Effector CD8-positive, alpha-beta T cell (primary cell): ENCODE results near the gene CYP2C19.
"Not testable (repeated sequence)": the region's sequence is repeated elsewhere in the genome, so short reads cannot be mapped to it uniquely, and the experiment has no call there.

Experiments
- DNase-seq: peaks from one replicate; lab custom pipeline; 2025; lab: John Stamatoyannopoulos, UW

CYP2C19 gene

DNA sequence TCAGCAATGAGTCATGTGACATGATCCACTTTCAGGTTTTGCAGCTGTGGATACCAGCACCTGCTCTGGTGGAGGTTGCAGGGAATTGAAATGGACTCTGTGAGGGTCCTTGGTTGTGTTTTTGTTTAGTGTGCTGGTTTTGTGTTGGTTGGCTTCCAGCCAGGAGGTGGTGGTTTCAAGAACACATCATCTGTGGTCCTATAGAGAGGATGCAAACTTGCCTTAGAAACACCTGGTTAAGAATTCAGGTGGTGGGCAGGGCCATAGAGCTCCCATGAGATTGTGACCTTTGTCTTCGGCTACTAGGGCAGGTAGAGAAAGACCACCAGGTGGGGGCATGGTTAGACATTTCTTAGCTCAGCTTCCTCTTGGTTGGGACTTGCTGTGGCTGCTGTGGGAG lies 116.7 kb downstream of the CYP2C19 start:
- DNase-seq = no peak

DNA sequence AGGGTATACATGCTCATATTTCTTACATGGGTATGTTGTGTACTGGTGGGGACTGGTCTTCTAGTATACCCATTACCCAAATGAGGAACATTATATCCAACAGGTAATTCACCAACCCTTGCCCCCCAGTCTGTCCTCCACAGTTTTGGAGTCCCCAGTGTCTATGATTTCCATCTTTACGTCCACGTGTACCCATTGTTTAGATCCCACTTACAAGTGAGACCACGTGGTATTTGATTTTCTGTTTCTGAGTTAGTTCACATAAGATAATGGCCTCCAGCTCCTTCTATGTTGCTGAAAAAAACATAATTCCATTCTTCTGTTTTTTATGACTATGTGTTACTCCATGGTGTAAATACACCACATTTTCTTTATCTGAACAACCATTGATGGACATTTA lies 126.6 kb downstream of the CYP2C19 start:
- DNase-seq = no peak

DNA sequence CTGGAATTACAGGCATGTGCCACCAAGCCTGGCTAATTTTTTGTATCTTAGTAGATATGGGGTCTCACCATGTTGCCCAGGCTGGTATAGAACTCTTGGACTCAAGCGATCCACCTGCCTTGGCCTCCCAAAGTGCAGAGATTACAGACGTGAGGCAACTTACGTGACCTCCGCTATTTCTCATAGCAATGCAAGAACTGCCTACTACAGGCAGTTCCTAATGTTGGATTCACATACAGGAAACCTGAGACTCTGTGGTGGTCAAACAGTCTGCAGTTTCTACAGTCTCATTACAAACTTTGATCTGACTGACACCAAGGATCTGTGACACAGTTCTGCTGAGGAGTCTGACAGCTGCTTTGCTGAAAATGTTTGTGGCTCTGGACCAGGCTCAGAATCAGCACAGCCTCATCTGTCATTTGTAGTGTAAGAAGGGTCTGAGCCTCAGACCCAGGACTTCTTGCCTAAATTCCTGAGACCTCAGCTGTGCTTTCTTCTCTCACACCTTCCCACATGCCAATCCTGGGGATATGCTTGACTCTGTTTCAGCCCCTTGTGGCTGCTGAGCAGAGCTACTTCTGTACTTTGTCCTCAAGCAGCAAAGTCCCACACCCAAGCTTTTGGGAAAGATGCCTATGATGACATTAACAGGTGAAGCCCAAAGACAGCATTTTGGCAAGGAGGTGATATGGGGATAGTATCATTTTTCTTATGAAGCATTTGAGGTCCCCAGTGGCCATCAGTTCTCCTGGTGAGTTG lies 128.0 kb downstream of the CYP2C19 start:
- no peak for DNase-seq

GRCh38 chr10:94898414-94898813 lies 135.9 kb downstream of the CYP2C19 start:
- DNase-seq = not testable (repeated sequence)

DNA sequence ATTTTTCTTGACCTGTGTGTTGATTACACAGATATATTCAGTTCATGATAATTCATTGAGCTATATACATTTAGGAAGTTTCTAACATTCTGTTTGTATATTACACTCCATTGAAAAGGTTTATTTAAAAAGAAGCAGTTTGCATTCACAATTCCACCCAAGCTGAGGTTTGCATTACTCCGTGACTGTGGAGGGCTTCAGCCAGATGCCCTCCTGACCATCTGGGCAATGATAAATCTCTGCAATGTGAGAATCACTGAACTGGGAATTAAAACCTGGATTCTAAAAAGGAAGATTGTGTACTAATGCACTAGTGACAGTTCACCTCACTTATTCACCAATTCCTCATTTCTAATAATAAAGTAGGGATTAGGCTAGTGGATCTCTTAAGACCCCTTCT lies 139.6 kb downstream of the CYP2C19 start:
- DNase-seq = no peak

- no peak for DNase-seq
Measured at GRCh38 chr10:94902570-94902969, 140.1 kb downstream of the CYP2C19 start.
